Measurements from ENCODE around the gene SLC25A1. TPM values are rescaled to one million over a fixed set of nuclear protein-coding genes. Genes with fewer than 3 reads are reported as not detected.

Gene SLC25A1
- total RNA-seq, 1 experiment from 2014 or later, result 162 TPM

DNA sequence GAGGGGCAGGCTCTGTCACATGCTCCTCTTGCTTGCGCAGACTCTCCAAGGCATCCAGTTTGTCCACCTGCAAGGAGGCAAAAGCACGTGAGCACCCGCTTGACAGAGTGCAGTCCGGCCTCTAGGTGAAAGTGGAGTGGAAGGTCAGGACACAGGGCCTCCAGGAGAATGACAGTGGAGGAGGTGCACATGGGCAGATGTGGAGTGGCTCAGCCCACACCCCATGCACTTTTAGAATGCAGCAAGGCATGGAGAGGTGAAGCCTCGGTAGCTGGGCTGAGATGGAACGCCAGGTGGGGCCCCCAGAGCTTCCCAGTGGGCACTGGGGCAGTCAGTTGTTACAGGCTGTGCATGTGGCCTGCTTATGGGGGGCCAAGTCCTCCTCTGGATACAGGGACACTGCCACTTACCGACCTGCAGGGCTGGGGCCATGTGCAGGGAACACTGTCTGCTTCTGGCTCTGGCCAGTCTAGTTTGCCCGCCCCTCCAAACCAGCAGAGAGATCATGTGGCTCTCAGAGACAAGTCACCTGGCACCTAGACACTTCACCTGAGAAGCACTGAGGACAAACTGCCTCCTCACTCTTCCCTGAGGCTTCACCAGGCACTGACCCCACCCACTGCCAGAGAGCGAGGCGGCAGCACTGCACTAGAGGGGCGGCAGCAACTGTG lies 2.3 kb upstream of the SLC25A1 start:
- Histone ChIP-seq H3K27ac (ENCODE audit: low read length) (no peak overlapping the region), H3K27me3 (ENCODE audit: control insufficient read depth, insufficient read depth, low read length) (no peaks in the 10 kb centered on the region), H3K4me1 (ENCODE audit: control insufficient read depth, insufficient read depth, low read length) (peaks cover 14% of the 10 kb centered on the region), H3K4me3 (ENCODE audit: low read depth in 2 of 2, low read length in 2 of 2) (no peak overlapping the region), H3K36me3 (ENCODE audit: control insufficient read depth, insufficient read depth, low read length) (no peaks in the 10 kb centered on the region; the same call in 1 of the 2 replicates), H3K9me3 (ENCODE audit: control insufficient read depth, insufficient read depth, low read depth, low read length) (no peaks in the 10 kb centered on the region)
- intact Hi-C loops (cut with micrococcal nuclease; ENCODE audit: unreplicated experiment), result no loop called here
- ChIA-PET CTCF (no interaction called here), POLR2A (no interaction called here)
- no peak for TF ChIP-seq POLR2AphosphoS5 (IDR thresholded peaks at IDR 0.05; ENCODE audit: low read depth, low read length)
- TF ChIP-seq SIN3A (IDR thresholded peaks at IDR 0.05; ENCODE audit: borderline replicate concordance, insufficient read depth, low read depth, low read length), result no peak
- TF ChIP-seq, protein P1, sequence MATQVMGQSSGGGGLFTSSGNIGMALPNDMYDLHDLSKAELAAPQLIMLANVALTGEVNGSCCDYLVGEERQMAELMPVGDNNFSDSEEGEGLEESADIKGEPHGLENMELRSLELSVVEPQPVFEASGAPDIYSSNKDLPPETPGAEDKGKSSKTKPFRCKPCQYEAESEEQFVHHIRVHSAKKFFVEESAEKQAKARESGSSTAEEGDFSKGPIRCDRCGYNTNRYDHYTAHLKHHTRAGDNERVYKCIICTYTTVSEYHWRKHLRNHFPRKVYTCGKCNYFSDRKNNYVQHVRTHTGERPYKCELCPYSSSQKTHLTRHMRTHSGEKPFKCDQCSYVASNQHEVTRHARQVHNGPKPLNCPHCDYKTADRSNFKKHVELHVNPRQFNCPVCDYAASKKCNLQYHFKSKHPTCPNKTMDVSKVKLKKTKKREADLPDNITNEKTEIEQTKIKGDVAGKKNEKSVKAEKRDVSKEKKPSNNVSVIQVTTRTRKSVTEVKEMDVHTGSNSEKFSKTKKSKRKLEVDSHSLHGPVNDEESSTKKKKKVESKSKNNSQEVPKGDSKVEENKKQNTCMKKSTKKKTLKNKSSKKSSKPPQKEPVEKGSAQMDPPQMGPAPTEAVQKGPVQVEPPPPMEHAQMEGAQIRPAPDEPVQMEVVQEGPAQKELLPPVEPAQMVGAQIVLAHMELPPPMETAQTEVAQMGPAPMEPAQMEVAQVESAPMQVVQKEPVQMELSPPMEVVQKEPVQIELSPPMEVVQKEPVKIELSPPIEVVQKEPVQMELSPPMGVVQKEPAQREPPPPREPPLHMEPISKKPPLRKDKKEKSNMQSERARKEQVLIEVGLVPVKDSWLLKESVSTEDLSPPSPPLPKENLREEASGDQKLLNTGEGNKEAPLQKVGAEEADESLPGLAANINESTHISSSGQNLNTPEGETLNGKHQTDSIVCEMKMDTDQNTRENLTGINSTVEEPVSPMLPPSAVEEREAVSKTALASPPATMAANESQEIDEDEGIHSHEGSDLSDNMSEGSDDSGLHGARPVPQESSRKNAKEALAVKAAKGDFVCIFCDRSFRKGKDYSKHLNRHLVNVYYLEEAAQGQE (IDR thresholded peaks at IDR 0.05; ENCODE audit: insufficient read depth in 1 of 2, low read depth in 2 of 2, low read length in 1 of 2), result no peak
- no peak for TF ChIP-seq TCF7L2 (IDR thresholded peaks at IDR 0.05; ENCODE audit: low read depth, low read length)
- TF ChIP-seq, protein P2, sequence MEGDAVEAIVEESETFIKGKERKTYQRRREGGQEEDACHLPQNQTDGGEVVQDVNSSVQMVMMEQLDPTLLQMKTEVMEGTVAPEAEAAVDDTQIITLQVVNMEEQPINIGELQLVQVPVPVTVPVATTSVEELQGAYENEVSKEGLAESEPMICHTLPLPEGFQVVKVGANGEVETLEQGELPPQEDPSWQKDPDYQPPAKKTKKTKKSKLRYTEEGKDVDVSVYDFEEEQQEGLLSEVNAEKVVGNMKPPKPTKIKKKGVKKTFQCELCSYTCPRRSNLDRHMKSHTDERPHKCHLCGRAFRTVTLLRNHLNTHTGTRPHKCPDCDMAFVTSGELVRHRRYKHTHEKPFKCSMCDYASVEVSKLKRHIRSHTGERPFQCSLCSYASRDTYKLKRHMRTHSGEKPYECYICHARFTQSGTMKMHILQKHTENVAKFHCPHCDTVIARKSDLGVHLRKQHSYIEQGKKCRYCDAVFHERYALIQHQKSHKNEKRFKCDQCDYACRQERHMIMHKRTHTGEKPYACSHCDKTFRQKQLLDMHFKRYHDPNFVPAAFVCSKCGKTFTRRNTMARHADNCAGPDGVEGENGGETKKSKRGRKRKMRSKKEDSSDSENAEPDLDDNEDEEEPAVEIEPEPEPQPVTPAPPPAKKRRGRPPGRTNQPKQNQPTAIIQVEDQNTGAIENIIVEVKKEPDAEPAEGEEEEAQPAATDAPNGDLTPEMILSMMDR (IDR thresholded peaks at IDR 0.05), result no peak
- in situ Hi-C loops (cut with HindIII; ENCODE audit: low pct_unique_long_range_greater_than_20kb, low sequenced_read_pairs), result no loop called here
- DNase-seq (ENCODE audit: low read depth, low spot score) (no peak), ATAC-seq (no peak)
- BruUV-seq (replicated peaks), result no TSS peak

DNA sequence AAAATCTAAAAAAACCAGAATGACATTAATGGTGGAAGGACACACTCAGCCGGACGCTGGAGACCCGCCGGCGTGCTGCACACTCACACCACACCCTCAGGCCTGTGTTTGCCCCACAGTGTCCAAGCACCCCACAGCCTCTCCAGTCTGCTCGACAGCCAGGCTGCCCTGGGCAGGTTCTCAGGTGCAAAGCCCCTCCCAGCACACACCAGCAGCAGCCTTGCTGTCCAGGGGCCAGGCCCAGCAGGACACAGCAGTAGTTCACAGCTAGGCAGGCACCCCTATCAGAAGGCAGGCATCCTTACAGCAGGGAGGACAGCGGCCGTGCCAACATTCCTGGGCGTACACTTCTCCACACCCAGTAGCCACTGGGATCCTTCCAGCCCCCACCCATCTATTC lies 1.7 kb upstream of the SLC25A1 start:
- CTCF ChIA-PET, result no interaction called here
- Histone ChIP-seq H3K4me3 (ENCODE audit: low read depth in 2 of 2, low read length in 2 of 2) (no peak overlapping the region), H3K27ac (ENCODE audit: low read length) (no peak overlapping the region), H3K9me3 (ENCODE audit: control insufficient read depth, insufficient read depth, low read depth, low read length) (no peaks in the 10 kb centered on the region), H3K36me3 (ENCODE audit: control insufficient read depth, insufficient read depth, low read length) (no peaks in the 10 kb centered on the region; the same call in 1 of the 2 replicates), H3K27me3 (ENCODE audit: control insufficient read depth, insufficient read depth, low read length) (no peaks in the 10 kb centered on the region), H3K4me1 (ENCODE audit: control insufficient read depth, insufficient read depth, low read length) (peaks cover 20% of the 10 kb centered on the region)
- TF ChIP-seq SIN3A (IDR thresholded peaks at IDR 0.05; ENCODE audit: borderline replicate concordance, insufficient read depth, low read depth, low read length), result no peak
- TF ChIP-seq, protein P1 (IDR thresholded peaks at IDR 0.05; ENCODE audit: insufficient read depth in 1 of 2, low read depth in 2 of 2, low read length in 1 of 2), result no peak
- TF ChIP-seq TCF7L2 (IDR thresholded peaks at IDR 0.05; ENCODE audit: low read depth, low read length), result no peak
- no peak for TF ChIP-seq POLR2AphosphoS5 (IDR thresholded peaks at IDR 0.05; ENCODE audit: low read depth, low read length)
- TF ChIP-seq, protein P2 (IDR thresholded peaks at IDR 0.05), result no peak
- in situ Hi-C loops (cut with HindIII; ENCODE audit: low pct_unique_long_range_greater_than_20kb, low sequenced_read_pairs), result no loop called here
- POLR2A ChIA-PET, result no interaction called here
- no peak for ATAC-seq
- no peak for DNase-seq (ENCODE audit: low read depth, low spot score)
- intact Hi-C loops (cut with micrococcal nuclease; ENCODE audit: unreplicated experiment), result no loop called here
- BruUV-seq (replicated peaks), result no TSS peak

All from Panc1 (cell line).